ENCODE data around the gene MVK.

Gene MVK

DNA sequence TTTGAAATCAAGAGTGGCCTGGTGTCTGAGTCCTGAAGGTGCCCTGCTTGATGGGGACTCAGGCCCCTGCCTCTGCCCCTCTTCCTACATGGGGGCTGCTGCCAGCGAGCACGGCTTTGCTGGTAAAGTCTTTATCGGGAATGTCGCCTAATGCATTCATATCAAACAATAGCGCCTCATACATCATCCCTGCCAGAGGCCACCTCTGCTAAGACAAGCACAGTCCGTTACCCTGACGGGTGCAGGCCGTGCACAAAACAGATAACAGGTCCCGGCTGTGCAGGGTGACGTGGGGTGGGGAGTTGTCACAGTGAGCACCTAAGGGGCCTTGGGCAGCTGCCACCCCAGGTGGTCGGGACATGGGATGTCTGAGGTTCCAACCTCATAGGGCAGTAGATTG is 71.6 kb downstream of the MVK start:
- no peaks in the 10 kb centered on the region for H3K27me3 ChIP-seq (ENCODE audit: control insufficient read depth, insufficient read depth, low read length)
- no peak overlapping the region for H3K4me2 ChIP-seq (ENCODE audit: low read length)
- no peak overlapping the region for H3K9ac ChIP-seq
- H3K4me1 ChIP-seq, result no peaks in the 10 kb centered on the region
- H3K27ac ChIP-seq, result no peak overlapping the region
- H3K9me3 ChIP-seq (ENCODE audit: control insufficient read depth, low read length), result no peaks in the 10 kb centered on the region
- TF ChIP-seq, protein P1, sequence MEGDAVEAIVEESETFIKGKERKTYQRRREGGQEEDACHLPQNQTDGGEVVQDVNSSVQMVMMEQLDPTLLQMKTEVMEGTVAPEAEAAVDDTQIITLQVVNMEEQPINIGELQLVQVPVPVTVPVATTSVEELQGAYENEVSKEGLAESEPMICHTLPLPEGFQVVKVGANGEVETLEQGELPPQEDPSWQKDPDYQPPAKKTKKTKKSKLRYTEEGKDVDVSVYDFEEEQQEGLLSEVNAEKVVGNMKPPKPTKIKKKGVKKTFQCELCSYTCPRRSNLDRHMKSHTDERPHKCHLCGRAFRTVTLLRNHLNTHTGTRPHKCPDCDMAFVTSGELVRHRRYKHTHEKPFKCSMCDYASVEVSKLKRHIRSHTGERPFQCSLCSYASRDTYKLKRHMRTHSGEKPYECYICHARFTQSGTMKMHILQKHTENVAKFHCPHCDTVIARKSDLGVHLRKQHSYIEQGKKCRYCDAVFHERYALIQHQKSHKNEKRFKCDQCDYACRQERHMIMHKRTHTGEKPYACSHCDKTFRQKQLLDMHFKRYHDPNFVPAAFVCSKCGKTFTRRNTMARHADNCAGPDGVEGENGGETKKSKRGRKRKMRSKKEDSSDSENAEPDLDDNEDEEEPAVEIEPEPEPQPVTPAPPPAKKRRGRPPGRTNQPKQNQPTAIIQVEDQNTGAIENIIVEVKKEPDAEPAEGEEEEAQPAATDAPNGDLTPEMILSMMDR (IDR thresholded peaks at IDR 0.05), result no peak
- H3K79me2 ChIP-seq, result no peaks in the 10 kb centered on the region
- H3K4me3 ChIP-seq (ENCODE audit: low read depth, low read length), result no peak overlapping the region
- no peaks in the 10 kb centered on the region for H3K36me3 ChIP-seq (ENCODE audit: control insufficient read depth, insufficient read depth, low read length)
- no peak overlapping the region for H2AFZ ChIP-seq

DNA sequence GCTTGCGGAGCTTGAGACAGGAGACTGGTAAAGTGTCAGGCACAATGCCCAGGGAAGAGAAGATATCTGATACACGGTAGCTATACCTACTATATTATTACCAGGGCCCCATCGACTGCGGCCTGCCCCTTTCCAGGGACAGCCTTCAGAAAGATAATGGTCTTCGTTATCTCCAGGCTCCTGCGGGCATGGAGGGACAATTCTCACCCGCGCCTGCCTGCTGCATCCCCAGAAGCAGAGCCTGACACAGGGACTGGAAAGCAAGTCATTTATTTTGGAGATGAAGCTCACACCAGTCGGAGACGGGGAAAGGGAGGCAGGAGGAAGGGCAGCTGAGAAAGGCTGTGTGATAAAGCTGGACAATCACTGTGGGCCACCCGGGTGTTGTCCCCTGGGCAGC is 72.1 kb downstream of the MVK start:
- H3K4me3 ChIP-seq (ENCODE audit: low read depth, low read length), result no peak overlapping the region
- H3K79me2 ChIP-seq, result no peaks in the 10 kb centered on the region
- no peaks in the 10 kb centered on the region for H3K36me3 ChIP-seq (ENCODE audit: control insufficient read depth, insufficient read depth, low read length)
- H3K27me3 ChIP-seq (ENCODE audit: control insufficient read depth, insufficient read depth, low read length), result no peaks in the 10 kb centered on the region
- H3K4me2 ChIP-seq (ENCODE audit: low read length), result no peak overlapping the region
- no peak overlapping the region for H2AFZ ChIP-seq
- H3K4me1 ChIP-seq, result no peaks in the 10 kb centered on the region
- H3K9ac ChIP-seq, result no peak overlapping the region
- no peak overlapping the region for H3K27ac ChIP-seq
- H3K9me3 ChIP-seq (ENCODE audit: control insufficient read depth, low read length), result no peaks in the 10 kb centered on the region
- TF ChIP-seq, protein P1 (IDR thresholded peaks at IDR 0.05), result no peak

Measured in parathyroid adenoma (tissue), 2 donors.